Ovary (tissue), 9 donors: ENCODE data around the gene ADGRG3. TPM values are rescaled to one million over a fixed set of nuclear protein-coding genes. Genes with fewer than 3 reads are reported as not detected.
"Not testable (repeated sequence)": the region's sequence is repeated elsewhere in the genome, so short reads cannot be mapped to it uniquely, and the experiment has no call there.

Source experiments
- DNase-seq, 5 donors: peaks; one replicate each; pipeline ENCODE4 v3.0.0-alpha.2; 2019 to 2020
- H3K27ac ChIP-seq, 2 donors: fragments of 200-600 bp; one replicate each; pipeline versions ENCODE4 v1.5.1 to v1.8.0; 2019 to 2022
- H3K27me3 ChIP-seq: fragments of 200-600 bp; one replicate; pipeline ENCODE4 v1.8.0; 2022
- H3K36me3 ChIP-seq: fragments of 200-600 bp; sonication (generic); one replicate; pipeline ENCODE4 v1.5.1; 2019
- H3K4me1 ChIP-seq: one replicate; pipeline ENCODE4 v1.8.1; 2013; ENCODE audit warnings: mild to moderate bottlenecking, moderate library complexity; ENCODE audit not compliant: insufficient read depth
- H3K4me3 ChIP-seq: fragments of 200-600 bp; sonication (generic); one replicate; pipeline ENCODE4 v1.5.1; 2017
- H3K9me3 ChIP-seq, 2 donors: fragments of 200-600 bp in 1 of 2; sonication (generic) in 1 of 2; one replicate each; pipeline versions ENCODE4 v1.5.1 to v1.8.1; 2013 to 2019; ENCODE audit warnings: mild to moderate bottlenecking in 1 of 2, moderate library complexity in 1 of 2
- CTCF ChIP-seq, 3 donors: fragments of 450-650 bp in 2 of 3; fragments of 200-600 bp in 1 of 3; IDR thresholded peaks; one replicate each; pipeline versions ENCODE4 v1.5.1 to v1.8.0; 2016 to 2022; ENCODE audit warnings: antibody characterized with exemption in 3 of 3, mild to moderate bottlenecking in 1 of 3
- EP300 ChIP-seq: sonication (generic); formaldehyde crosslinking; IDR thresholded peaks from one replicate; pipeline ENCODE4 v1.6.1; 2017; ENCODE audit warnings: antibody characterized with exemption
- POLR2A ChIP-seq: fragments of 450-650 bp; IDR thresholded peaks from one replicate; pipeline ENCODE4 v1.6.1; 2017; ENCODE audit warnings: antibody characterized with exemption, mild to moderate bottlenecking, moderate library complexity
- WGBS, 3 donors: extraction: QIAGEN DNeasy Blood & Tissue Kit in 1 of 3; methylation state at CpG; one replicate each; pipeline versions ENCODE4 v1.1.5 to v1.1.7; 2013 to 2017; 5-methylcytosine and 5-hydroxymethylcytosine counted together
- intact Hi-C, 4 donors: fragments of 100-400 bp; cut with DNase I; formaldehyde crosslinking; loops; one replicate each; pipeline versions ENCODE4 v1.11.0 to v1.15.1; 2022 to 2023
- polyA plus RNA-seq, 2 donors: library from polyadenylated mRNA; stranded (reverse); fragments of 200-250 nt in 1 of 2; fragments of 350-450 nt in 1 of 2; fragmentation: Illumina TruSeq in 1 of 2; extraction: RNeasy Lipid Tissue Mini Kit (QIAGEN cat#74804) in 1 of 2; gene quantifications; one replicate each; pipeline ENCODE4 v1.2.3, GENCODE V29; 2013 to 2014
- total RNA-seq, 7 donors: library from RNA; depleted of rRNA in 2 of 7; stranded (reverse); fragments of >200 nt in 2 of 7; fragmentation: NEBNext Ultra II Directional in 3 of 7; extraction: Animal tissue kit (Norgen Biotek cat#: 25700) in 3 of 7; gene quantifications; one replicate each; pipeline versions ENCODE4 v1.1.0 to v1.2.4, GENCODE V29; 2016 to 2023
- donor health status: DM: no; HTN: no; CAD: no; lungs with moderate emphysema.
- donor health status: DM: no; HTN: no; CAD: no.
- donor health status: Bipolar disorder and iron deficiency.
- donor health status: DM: yes; HTN: yes; CAD: no.
- donor health status: DM: no; HTN: no; CAD: no.
- donor health status: DM: yes; HTN: yes; CAD: no.

The ADGRG3 gene
- total and polyA plus RNA-seq, 9 donors, result 0.40 to 1.7 (median 0.92) TPM

GRCh38 chr16:57729182-57729484 is 61.0 kb downstream of the ADGRG3 start:
- Histone ChIP-seq H3K27me3 (no peaks in the 10 kb centered on the region), H3K36me3 (no peaks in the 10 kb centered on the region), H3K4me3 (no peak overlapping the region), H3K4me1 (no peaks in the 10 kb centered on the region), H3K9me3 (no peaks in the 10 kb centered on the region), H3K27ac (no peak overlapping the region)
- intact Hi-C loops, result no loop called here
- WGBS, 3 donors, result 87 to 97% (median 90%) methylated on average over 1 of the region's 1 CpG
- no peak for DNase-seq
- no peak for TF ChIP-seq CTCF (IDR thresholded peaks at IDR 0.05)
- TF ChIP-seq POLR2A, result no peak
- TF ChIP-seq EP300, result no peak

- not testable (repeated sequence) for H3K27ac ChIP-seq, H3K27me3 ChIP-seq, H3K9me3 ChIP-seq, H3K36me3 ChIP-seq, H3K4me1 ChIP-seq, H3K4me3 ChIP-seq, DNase-seq
- intact Hi-C loops, result loop anchor here in 1 of 4 donors (10.0 kb wide), 1 partner anchor 795 kb away; the partner anchor contains the start of gene HERPUD1
- 84 to 95% (median 93%) methylated on average over 5 to 6 of the region's 6 CpGs for WGBS, 3 donors
Observed at GRCh38 chr16:57729852-57730251, 61.7 kb downstream of the ADGRG3 start.

- H3K27me3 ChIP-seq, result no peaks in the 10 kb centered on the region
- H3K27ac ChIP-seq, result no peak overlapping the region
- H3K36me3 ChIP-seq, result no peaks in the 10 kb centered on the region
- no peaks in the 10 kb centered on the region for H3K4me1 ChIP-seq
- H3K4me3 ChIP-seq, result no peak overlapping the region
- DNase-seq, result no peak
- 55 to 58% (median 55%) methylated on average over 13 of the region's 13 CpGs for WGBS, 3 donors
- no peaks in the 10 kb centered on the region for H3K9me3 ChIP-seq
- intact Hi-C loops, result loop anchor here in 1 of 4 donors (10.0 kb wide), 1 partner anchor 796 kb away; the partner anchor contains the start of gene HERPUD1
- TF ChIP-seq EP300 (no peak), POLR2A (no peak), CTCF (IDR thresholded peaks at IDR 0.05) (no peak)
Observed at GRCh38 chr16:57730771-57731730, 62.9 kb downstream of the ADGRG3 start.

GRCh38 chr16:57732037-57732436 is 63.9 kb downstream of the ADGRG3 start:
- intact Hi-C loops, result loop anchor here in 1 of 4 donors (10.0 kb wide), 1 partner anchor 797 kb away; the partner anchor contains the start of gene HERPUD1

More at GRCh38 chr16:57732037-57732436, 63.9 kb downstream of the ADGRG3 start:
- Histone ChIP-seq H3K27me3 (no peaks in the 10 kb centered on the region), H3K4me1 (peaks cover 2% of the 10 kb centered on the region), H3K36me3 (no peaks in the 10 kb centered on the region), H3K4me3 (no peak overlapping the region), H3K9me3 (no peaks in the 10 kb centered on the region), H3K27ac (no peak overlapping the region)
- TF ChIP-seq EP300, result no peak
- TF ChIP-seq CTCF (IDR thresholded peaks at IDR 0.05), result no peak
- no peak for TF ChIP-seq POLR2A
- WGBS, 3 donors, result 26 to 31% (median 28%) methylated on average over 2 of the region's 2 CpGs
- DNase-seq, result no peak
